H1 (cell line): ENCODE data around the gene ERG28. TPM values are rescaled to one million over a fixed set of nuclear protein-coding genes. Genes with fewer than 3 reads are reported as not detected.

Experiments
- CREB1 ChIP-seq: IDR thresholded peaks from 2 replicates; pipeline ENCODE4 v1.6.1; 2012; ENCODE audit warnings: inconsistent platforms
- polyA plus RNA-seq, 7 experiments: library from polyadenylated mRNA; depleted of rRNA in 3 of 7; stranded (reverse) in 5 of 7; unstranded in 2 of 7; fragments of >200 nt in 5 of 7; fragments of 200-250 nt in 2 of 7; gene quantifications; 1 replicate in 5 of 7; 2 replicates in 1 of 7; 4 replicates in 1 of 7; pipeline versions ENCODE4 v1.2.1 to v1.2.3, GENCODE V29; 2011 to 2013; ENCODE audit warnings: missing spikeins in 2 of 7, mixed read lengths in 2 of 7
- total RNA-seq: library from RNA; stranded (reverse); fragmentation: NEBNext Ultra II Directional; extraction: Animal tissue kit (Norgen Biotek cat#: 25700); gene quantifications from 2 replicates; pipeline ENCODE4 v1.2.1, GENCODE V29; 2021

ERG28 gene
- total and polyA plus RNA-seq, 2 of the 8 experiments (the other 6 are each of a cell fraction or from before 2014, with no cell fraction given): 32.6 to 56.7 TPM

DNA sequence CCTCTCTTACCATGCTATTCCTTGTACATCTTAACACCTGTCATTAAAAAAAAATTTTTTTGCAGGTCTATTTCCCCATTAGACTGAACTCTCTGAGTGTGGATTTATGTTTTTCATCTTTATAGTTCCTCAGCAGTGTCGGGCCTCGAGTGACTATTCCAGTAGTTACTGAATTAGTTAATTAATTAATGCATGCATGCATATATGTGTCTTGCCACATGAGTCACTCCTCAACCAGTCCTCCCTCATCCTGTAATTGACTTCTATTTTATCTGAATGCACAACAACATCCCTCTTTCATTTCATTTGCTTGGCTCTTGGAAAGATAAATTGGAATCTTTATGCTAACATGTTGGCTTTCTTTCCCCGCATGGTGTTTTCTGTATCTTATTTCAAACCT lies 35.6 kb downstream of the ERG28 start (continued):
- TF ChIP-seq CREB1: no peak
